Myocyte (in vitro differentiated cells): Measurements from ENCODE around the gene ACTG1. TPM values are rescaled to one million over a fixed set of nuclear protein-coding genes. Genes with fewer than 3 reads are reported as not detected.

ENCODE experiments used
- DNase-seq: peaks from one replicate; pipeline ENCODE4 v3.0.0-alpha.2; 2012; ENCODE audit warnings: low read depth
- total RNA-seq: library from RNA; depleted of rRNA; stranded (reverse); fragments of >200 nt; gene quantifications from 2 replicates; pipeline ENCODE4 v1.2.3, GENCODE V29; 2014

ACTG1 gene
- total RNA-seq, 1 donor from 2014 or later = 1,458 TPM

DNA sequence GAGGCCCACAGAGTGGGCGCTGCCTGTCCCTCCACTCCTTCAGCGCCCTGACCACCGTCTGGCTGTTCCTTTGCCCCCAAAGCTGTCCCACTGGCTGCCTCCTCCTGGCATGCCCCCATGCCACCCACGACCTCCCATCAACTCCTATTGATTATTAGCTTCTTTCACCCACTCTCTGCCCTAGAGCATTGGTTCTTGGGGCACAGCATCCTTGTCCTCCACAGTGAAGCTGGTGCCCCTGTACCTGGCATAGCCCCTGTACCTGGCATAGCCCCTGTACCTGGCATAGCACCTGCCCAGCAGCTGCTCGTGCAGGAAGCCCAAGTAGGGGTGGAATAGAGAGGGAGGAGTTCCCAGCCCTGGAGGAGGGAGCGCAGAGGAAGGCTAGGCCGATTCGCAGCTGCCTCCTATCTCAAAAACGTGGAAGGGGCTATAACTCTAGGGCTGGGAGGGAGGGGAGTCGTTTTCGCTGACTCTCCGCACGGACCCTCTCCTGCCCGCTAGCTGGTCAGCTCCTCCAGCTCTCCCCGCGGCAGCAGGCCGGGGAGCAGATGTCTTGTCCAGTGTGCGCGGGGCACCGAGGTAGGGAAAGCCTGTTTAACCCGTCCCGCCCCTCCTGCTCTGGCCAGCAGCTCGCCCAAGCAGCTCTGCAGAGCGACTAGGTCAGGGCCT is 5.7 kb upstream of the ACTG1 start:
- no peak for DNase-seq

DNA sequence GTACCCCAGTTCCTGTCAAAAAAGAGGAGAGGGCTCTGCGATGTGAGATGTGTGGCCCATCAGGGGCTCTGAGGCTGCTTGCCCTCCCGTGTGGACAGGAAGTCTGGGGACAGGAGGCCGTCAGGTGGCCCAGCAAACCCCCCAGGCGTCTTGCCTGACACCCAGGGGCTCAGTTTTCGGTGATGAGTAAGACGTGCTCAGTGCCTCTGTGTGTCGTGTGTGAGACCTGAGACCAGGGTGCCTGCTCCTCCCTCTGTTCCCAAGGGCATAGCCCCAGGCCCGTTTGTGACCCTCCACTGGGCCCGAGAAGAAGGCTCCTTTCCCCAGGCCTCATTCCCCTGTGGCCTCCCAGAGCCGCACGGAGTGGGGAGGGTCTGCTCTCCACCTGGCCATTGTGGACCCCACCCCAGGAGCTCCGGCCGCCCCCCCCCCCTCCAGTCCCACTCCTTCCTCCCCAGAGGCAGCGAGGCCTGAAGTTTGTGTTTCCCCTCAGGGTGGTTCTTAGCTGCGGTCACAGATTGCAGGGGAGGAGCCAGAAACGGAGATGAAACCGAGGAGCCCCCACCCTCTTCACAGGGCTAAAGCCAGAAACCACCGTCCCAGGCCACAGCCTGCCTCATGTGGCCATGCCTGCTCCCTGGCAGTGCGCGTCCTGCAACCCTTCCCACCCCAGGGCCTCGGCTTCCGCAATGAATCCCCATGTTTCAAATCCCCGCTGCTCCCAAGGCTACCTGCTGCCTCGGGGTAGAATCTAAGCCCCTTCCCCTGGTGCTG is 4.9 kb upstream of the ACTG1 start:
- no peak for DNase-seq

DNA sequence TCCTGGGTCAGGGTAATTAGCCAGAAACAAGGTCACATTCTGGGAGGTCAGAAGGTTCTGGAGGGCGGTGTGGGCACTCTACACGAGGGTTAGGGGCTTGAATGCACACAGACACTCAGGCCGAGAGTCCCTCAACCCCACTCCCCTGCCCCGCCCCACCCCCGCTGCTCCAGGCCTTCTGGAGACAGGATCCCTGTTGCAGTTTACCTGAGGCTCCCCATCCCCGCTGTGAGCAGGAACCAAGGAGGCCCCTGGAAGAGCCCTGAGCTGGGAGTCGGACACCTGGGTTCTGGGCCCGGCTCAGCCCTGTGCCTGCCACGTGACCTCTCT is 4.4 kb upstream of the ACTG1 start:
- no peak for DNase-seq

DNA sequence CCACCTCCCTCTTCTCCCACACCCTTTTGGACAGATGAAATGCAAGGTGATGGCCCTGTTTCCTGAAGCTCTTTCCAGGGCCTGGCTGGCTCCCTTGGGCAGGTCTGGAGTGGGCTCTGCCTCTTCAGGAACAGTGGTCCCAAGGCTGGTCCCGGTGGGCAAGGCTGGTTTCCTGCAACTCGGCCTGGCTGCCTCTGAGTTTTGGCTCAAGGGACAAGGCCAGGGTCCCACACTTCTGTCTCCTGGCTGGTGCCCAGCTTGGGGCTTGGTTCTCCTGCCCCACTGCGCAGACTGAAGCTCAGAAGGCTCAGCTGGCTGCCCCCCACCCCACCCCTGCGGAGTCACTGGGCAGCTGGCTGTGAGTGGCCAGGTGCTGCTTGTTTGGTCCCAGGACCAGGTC is 3.8 kb upstream of the ACTG1 start:
- no peak for DNase-seq

DNA sequence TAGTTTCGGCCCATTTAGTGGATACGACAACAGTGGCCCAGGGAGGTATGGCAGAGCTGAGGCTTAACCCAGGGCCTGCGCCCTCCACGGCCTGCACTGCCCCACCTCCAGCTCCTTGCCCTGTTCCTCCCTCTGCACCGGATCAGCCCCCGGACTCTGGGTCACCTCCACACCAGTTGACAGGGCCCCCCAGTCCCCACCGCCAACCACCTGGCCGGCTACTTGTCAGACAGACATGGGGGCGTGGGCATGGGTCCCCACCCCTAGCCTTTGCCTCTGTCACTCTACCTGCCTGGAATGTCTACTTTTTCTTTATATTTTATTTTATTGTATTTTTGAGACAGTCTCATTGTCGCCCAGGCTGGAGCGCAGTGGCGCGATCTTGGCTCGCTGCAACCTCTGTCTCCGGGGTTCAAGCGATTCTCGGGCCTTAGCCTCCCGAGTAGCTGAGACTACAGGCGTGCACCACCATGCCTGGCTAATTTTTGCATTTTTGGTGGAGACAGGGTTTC is 3.0 kb upstream of the ACTG1 start:
- DNase-seq = no peak

DNA sequence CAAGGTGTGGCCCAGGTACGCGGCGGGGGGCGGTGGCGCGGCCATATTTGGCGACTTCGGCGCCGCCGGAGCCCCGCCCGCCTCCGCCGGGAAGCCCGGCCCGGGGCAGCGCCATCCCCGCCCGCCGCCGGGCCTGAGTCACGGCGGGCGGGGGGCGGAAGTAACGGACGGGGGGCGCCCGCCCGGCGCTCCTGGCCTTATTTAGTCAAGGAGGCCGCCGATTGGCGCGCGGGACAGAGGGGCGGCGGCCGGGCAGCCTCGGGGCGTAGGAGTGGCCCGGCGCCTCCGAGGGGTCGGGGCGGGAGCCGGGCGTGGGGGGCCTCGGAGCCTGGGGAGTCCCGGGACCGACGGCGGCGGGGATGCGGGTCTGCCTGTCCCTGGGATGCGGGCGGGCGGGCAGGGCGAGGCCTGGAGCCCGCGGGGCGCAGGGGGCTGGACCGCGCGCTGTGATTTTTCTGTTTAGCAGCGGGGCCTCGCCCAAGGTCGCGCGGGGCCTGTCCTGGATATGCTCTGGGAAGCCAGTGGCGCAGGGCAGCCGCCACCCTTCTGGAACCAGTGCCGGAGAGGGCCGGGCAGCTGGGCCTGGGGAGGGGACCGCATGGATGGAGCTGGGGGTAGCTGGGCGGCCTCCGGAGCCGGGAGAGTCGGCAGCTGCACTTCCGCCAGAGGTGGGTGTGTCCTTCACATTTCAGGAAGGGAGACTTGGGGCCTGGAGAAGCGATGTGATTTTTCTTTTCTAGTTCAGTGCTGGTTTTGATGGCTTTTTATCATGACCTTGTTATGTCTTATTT is 2.3 kb upstream of the ACTG1 start:
- peak; percentile 90 for DNase-seq

DNA sequence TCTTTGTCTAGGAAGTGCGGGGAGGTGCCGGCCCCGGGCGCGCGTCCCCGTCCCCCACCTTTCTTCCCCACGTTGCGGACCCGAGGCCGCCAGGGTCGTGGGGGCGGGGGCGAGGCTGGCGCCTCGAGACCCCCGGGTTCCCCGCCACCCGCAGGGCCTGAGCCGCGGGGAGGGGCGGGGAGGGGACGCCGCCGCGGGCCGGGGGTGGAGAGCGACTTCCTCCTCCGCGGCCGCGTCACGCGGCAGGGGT is 1.8 kb upstream of the ACTG1 start:
- DNase-seq = no peak

DNA sequence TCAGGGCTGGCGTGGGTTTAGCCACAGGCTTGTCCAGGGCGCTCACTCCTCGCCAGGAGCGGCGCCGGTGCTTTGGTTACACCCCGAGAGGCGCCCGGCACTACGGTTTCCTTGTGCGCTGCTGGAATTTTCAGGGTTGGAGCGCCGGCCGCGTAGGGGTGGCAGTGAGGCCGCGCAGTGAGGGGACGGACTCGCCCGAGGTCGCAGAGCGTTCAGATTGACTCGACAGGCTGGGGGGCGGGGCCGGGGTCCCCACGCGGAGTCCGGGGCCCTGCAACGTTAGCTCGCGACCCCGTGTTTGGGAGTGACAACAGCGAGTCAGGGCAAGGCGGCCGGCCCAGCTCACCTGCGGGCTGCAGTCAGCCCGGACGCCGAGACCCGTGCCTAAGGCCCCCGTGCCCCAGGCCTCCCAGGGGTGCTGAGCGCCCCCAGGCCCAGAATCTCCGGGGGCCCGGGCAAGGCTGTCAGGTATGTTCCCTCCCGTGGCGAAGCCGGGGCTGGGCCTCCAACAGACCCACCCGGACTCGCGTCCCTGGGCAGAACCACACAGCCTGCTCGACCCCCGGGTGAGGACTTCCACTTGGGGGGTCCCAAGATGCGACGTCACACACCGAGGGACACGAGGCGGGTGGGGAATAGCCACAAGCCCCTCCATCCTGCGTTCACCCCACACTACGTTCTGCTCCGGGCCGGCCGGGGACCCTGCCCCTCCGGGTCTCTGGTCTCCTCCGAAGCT is 1.3 kb upstream of the ACTG1 start:
- peak; percentile 85 for DNase-seq

DNA sequence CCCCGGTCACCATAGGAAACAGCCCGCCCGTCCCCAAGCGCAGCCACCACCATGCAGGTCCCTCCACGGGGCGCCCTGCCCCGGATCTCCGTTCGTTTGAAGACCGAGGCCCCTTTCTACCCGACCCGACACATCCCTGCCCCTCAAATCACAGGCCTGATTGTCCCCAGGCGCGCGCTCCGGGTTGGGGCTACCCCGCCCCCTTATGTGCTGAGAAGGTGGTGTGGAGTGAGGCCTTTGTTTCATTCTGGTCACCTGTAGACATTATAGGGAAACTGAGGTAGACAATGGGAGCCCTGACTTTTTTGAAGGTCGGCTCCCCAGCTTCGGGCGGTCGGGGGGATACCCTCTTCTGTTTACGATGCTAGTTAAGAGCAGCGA is 763 bp upstream of the ACTG1 start:
- peak; percentile 73 for DNase-seq

DNA sequence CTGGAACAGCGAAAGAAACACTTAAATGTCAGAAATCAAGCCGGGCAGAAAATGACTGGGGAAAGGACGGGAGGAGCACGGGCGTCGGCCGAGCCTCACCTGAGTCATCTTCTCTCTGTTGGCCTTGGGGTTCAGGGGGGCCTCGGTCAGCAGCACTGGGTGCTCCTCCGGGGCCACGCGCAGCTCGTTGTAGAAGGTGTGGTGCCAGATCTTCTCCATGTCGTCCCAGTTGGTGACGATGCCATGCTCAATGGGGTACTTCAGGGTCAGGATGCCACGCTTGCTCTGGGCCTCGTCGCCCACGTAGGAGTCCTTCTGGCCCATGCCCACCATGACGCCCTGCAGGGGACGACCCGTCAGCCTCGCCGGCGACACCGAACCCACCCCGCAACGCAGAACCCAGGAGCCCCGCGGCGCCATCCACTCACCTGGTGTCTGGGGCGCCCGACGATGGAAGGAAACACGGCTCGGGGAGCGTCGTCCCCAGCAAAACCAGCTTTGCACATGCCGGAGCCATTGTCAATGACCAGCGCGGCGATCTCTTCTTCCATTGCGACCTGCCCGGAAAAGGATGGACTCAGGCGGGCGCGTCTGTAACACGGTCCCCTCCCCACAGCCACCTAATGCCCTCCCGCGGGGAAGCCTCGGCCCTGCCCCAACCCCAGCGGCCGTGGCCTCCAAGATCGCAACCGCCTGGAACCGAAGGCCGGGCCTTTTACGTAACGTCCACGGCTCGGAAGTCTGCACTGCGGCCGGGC is 616 bp downstream of the ACTG1 start:
- DNase-seq = no peak

DNA sequence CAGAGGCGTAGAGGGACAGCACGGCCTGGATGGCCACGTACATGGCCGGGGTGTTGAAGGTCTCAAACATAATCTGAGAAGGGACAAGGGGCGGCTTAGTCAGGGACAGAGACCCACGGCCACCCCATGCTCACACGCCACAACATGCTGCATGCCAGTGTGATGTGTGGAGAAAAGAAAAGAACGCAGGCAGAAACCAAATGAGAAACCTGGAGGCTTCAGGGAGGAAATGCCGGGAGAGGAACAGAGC is 1.1 kb downstream of the ACTG1 start:
- DNase-seq = no peak

DNA sequence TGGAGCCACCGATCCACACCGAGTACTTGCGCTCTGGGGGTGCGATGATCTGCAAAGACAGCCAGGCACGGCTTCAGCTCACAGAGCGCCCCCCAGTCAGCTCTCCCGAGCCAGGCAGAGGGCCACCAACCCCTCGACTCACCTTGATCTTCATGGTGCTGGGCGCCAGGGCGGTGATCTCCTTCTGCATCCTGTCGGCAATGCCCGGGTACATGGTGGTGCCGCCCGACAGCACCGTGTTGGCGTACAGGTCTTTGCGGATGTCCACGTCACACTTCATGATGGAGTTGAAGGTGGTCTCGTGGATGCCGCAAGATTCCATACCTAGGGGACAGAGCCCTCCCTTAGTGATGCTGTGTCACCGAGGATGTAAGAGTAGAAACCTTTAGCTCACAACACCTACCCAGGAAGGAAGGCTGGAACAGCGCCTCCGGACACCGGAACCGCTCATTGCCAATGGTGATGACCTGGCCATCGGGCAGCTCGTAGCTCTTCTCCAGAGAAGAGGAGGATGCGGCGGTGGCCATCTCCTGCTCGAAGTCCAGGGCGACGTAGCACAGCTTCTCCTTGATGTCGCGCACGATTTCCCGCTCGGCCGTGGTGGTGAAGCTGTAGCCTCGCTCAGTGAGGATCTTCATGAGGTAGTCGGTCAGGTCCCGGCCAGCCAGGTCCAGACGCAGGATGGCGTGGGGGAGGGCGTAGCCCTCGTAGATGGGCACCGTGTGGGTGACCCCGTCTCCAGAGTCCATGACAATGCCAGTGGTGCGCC is 1.6 kb downstream of the ACTG1 start:
- peak; percentile 55 for DNase-seq

DNA sequence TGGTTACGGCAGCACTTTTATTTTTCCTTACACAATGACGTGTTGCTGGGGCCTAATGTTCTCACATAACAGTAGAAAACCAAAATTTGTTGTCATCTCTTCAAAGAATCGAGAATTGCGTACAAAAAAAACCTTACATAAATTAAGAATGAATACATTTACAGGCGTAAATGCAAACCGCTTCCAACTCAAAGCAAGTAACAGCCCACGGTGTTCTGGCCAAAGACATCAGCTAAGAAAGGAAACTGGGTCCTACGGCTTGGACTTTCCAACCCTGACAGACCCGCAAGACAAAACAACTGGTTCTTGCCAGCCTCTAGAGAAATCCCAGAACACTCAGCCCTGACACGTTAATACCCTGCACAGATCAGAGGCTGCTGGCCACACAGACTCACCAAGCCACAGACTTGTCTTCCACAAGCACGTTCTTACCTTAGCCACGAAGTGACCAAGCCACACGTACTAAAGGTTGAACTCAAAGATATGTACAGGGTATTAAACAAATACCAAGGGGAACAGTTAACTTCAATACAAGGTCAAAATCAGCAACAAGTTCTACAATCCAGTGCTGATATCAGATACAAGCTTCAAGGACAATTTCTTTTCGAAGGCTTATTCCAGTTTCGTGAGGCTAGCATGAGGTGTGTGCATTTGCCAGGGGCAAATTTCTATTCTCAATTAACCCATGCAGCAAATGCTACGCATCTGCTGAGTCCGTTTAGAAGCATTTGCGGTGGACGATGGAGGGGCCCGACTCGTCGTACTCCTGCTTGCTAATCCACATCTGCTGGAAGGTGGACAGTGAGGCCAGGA is 2.4 kb downstream of the ACTG1 start:
- peak; percentile 45 for DNase-seq

DNA sequence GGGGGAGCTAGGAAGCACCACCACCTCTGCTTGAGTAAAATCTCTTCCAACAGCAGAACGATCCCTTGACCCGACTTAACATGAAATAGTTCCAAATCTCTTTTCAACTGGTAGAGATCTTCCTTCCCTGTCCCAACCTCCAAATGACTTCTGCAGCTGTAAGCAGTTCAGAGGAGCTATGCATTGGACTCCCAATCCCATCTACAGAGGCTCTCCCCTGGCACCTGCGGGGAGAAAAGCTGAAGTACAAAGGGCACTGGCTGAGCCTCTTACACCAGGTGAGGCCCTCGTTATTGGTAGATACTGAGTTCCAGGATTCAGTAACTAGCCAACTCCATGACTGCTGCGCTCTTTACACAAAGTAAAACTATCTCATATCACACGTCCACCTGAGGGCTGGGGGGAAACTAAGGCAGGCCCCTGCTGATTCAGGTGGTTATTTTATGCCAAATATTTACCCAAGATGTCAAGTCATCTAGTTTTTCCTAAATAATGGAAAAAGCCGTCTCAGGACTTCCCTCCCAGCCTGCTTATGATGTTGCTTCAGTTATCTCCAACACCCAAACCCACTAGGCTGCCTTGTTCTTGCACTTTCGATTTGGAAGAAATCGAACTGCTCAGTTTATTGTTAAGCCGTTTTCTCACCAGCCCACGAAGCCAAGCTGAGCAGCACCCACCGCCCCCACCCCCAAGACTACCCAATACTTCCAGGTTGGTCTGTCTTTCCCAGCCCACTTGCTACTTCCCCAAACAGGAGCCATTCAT is 3.2 kb downstream of the ACTG1 start:
- DNase-seq = peak; percentile 38

DNA sequence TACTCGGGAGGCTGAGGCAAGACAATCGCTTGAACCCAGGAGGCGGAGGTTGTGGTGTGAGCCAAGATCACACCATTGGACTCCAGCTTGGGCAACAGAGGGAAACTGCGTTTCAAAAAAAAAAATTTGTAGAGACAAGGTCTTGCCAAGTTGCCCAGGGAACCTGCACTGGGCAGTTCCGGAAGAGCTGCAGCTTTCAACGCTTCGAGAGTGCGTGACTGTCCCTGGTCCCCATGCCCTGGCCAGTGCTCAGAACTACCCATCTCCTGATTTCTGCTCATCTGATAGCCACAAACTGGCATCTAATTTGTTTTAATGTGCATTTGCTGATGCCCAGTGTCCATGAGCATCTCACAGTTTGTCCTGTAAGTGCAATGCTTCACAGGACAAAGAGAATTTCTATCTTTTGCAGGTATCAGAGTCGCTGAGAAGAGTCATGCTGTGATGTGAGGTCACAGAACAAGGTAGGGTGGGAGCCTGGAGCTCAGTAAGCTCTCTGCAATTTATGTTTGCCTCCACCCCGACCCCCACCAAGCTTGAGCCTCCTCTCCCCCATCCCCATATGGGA is 3.9 kb downstream of the ACTG1 start:
- peak; percentile 55 for DNase-seq

DNA sequence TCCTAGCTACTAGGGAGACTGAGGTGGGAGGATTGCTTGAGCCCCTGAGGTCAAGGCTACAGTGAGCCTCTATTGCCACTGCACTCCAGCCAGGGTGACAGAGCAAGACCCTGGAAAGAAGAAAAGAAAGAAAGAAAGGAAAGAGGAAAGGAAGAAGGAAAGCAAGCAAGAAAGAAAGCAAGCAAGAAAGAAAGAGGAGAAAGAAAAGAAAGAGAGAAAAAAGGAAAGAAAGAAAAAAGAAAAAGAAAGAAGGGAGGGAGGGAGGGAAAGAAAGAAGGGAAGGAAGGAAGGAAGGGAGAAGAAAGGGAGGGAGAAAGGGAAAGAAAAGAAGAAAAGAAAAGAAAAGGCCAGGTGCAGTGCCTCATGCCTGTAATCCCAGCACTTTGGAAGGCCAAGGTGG is 9.0 kb downstream of the ACTG1 start:
- no peak for DNase-seq

DNA sequence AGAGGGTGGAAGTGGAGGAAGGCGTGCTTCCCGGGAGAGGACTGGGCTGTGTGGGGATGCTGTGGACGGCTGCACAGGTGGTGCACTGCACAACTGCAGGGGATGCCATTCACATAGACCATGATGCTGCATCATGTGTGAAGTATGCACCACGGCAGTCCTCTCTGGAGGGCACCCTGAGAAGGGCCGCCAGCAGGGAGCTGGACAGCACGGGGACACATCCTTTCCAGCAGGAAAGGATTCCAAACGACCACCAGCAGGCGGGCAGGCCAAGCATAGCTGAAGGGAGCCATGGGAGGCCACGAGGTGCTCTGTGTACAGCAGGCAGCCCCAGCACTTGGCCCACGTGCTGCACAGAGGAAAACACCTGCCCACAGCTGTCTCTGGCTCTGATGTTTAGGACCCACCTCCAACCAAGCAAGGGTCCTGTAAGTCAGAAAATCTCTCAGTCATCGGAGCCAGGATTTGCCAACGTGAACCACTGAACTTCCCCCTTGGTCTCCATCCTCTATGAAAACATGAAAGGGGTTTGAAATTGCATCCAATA is 10.1 kb downstream of the ACTG1 start:
- DNase-seq = no peak

DNA sequence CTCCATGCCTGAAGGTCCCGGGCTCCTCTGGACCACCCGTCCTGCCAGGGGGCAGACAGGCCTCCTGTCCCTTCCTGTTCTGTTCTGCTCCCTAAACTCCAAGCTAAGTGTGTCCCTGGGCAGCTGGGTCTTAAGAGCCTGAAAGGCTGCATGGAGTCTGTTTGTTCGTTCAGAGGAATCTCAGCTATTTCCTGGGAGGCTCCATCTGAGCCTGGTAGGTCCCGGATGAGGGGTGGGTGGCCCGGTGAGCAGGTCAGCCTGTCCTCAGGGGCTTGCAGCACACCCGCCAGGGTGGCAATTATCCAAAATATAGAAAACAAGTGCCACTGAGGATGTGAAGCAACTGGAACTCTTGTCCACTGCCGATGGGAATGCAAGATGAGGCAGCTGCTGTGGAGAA is 12.6 kb downstream of the ACTG1 start:
- no peak for DNase-seq
